ENCODE data around the gene KHDC3L.

GRCh38 chr6:73377225-73377624, 14.8 kb downstream of the KHDC3L start:
- TF ChIP-seq CTCF (conservative IDR thresholded peaks at IDR 0.05; ENCODE audit: low read depth, low read length) = no peak
- no peak for TF ChIP-seq EZH2 (IDR thresholded peaks at IDR 0.05; ENCODE audit: borderline replicate concordance, low read depth, low read length, poor library complexity, severe bottlenecking)
